Tibial nerve (tissue), 4 donors: ENCODE data around the gene PTPRT. TPM values are rescaled to one million over a fixed set of nuclear protein-coding genes. Genes with fewer than 3 reads are reported as not detected.

Experiments
- DNase-seq, 2 donors: peaks; one replicate each; pipeline ENCODE4 v3.0.0-alpha.2; 2019; ENCODE audit warnings: low spot score in 2 of 2
- H3K27ac ChIP-seq, 4 donors: fragments of 200-600 bp; sonication (generic) in 3 of 4; one replicate each; pipeline ENCODE4 v1.5.1; 2017 to 2019; ENCODE audit warnings: mild to moderate bottlenecking in 1 of 4
- H3K27me3 ChIP-seq, 2 donors: fragments of 200-600 bp; sonication (generic) in 1 of 2; one replicate each; pipeline versions ENCODE4 v1.5.1 to v1.6.0; 2017 to 2019
- H3K36me3 ChIP-seq, 3 donors: fragments of 200-600 bp; sonication (generic); one replicate each; pipeline ENCODE4 v1.5.1; 2018 to 2019
- H3K4me1 ChIP-seq, 4 donors: fragments of 200-600 bp; sonication (generic) in 3 of 4; one replicate each; pipeline ENCODE4 v1.5.1; 2017 to 2019
- H3K4me3 ChIP-seq, 4 donors: fragments of 200-600 bp; sonication (generic) in 3 of 4; one replicate each; pipeline ENCODE4 v1.5.1; 2017 to 2019; ENCODE audit warnings: mild to moderate bottlenecking in 1 of 4, moderate library complexity in 1 of 4
- H3K9me3 ChIP-seq, 4 donors: fragments of 200-600 bp; sonication (generic) in 3 of 4; one replicate each; pipeline ENCODE4 v1.5.1; 2017 to 2019
- EP300 ChIP-seq, 2 donors: sonication (generic); formaldehyde crosslinking; IDR thresholded peaks; one replicate each; pipeline ENCODE4 v1.6.1; 2017; ENCODE audit warnings: antibody characterized with exemption in 2 of 2, mild to moderate bottlenecking in 1 of 2
- POLR2A ChIP-seq, 2 donors: fragments of 450-650 bp; IDR thresholded peaks; one replicate each; pipeline ENCODE4 v1.6.1; 2017; ENCODE audit warnings: antibody characterized with exemption in 2 of 2, mild to moderate bottlenecking in 2 of 2, moderate library complexity in 2 of 2
- WGBS, 2 donors: methylation state at CpG; one replicate each; pipeline ENCODE4 v1.1.5; 2018; 5-methylcytosine and 5-hydroxymethylcytosine counted together
- total RNA-seq, 4 donors: library from RNA; depleted of rRNA; stranded (reverse); fragments of >200 nt; gene quantifications; one replicate each; pipeline ENCODE4 v1.1.0, GENCODE V29; 2016
- TF ChIP-seq, protein P1 (sequence below), 5 experiments: fragments of 200-600 bp in 3 of 5; fragments of 450-650 bp in 2 of 5; sonication (generic) in 3 of 5; IDR thresholded peaks; one replicate each; pipeline ENCODE4 v1.5.1; 2016 to 2019; ENCODE audit warnings: antibody characterized with exemption in 5 of 5, mild to moderate bottlenecking in 3 of 5, moderate library complexity in 2 of 5

PTPRT gene
- total RNA-seq, 4 donors from 2014 or later, result under 0.01 TPM; not detected in 3

DNA sequence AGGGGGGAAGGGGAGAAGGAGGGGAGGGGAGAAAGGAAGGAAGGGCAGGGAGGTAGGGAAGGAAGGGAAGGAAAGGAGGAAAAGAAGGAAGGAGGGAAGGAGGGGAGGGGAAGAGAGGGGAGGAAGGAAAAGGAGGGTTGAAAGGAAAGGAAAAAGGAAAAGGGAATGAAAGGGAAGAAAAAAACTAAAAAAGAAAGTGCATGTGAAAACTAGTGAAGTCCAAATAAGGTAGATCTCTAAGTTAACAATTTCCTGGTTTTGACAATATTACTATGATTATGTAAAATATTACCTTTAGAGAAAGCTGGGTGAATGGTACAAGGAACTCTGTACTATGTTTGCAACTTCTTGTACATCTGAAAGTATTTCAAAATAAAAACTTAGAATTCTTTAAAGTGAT, 132.4 kb downstream of the PTPRT start:
- TF ChIP-seq, protein P1, sequence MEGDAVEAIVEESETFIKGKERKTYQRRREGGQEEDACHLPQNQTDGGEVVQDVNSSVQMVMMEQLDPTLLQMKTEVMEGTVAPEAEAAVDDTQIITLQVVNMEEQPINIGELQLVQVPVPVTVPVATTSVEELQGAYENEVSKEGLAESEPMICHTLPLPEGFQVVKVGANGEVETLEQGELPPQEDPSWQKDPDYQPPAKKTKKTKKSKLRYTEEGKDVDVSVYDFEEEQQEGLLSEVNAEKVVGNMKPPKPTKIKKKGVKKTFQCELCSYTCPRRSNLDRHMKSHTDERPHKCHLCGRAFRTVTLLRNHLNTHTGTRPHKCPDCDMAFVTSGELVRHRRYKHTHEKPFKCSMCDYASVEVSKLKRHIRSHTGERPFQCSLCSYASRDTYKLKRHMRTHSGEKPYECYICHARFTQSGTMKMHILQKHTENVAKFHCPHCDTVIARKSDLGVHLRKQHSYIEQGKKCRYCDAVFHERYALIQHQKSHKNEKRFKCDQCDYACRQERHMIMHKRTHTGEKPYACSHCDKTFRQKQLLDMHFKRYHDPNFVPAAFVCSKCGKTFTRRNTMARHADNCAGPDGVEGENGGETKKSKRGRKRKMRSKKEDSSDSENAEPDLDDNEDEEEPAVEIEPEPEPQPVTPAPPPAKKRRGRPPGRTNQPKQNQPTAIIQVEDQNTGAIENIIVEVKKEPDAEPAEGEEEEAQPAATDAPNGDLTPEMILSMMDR (IDR thresholded peaks at IDR 0.05), result no peak
- no peak for TF ChIP-seq POLR2A (IDR thresholded peaks at IDR 0.05)
- no peak for TF ChIP-seq EP300 (IDR thresholded peaks at IDR 0.05)
- H3K4me1 ChIP-seq, result no peaks in the 10 kb centered on the region
- no peaks in the 10 kb centered on the region for H3K36me3 ChIP-seq
- H3K9me3 ChIP-seq, result no peaks in the 10 kb centered on the region
- no peaks in the 10 kb centered on the region for H3K27me3 ChIP-seq
- DNase-seq, result no peak
- no peak overlapping the region for H3K27ac ChIP-seq
- H3K4me3 ChIP-seq, result no peak overlapping the region

DNA sequence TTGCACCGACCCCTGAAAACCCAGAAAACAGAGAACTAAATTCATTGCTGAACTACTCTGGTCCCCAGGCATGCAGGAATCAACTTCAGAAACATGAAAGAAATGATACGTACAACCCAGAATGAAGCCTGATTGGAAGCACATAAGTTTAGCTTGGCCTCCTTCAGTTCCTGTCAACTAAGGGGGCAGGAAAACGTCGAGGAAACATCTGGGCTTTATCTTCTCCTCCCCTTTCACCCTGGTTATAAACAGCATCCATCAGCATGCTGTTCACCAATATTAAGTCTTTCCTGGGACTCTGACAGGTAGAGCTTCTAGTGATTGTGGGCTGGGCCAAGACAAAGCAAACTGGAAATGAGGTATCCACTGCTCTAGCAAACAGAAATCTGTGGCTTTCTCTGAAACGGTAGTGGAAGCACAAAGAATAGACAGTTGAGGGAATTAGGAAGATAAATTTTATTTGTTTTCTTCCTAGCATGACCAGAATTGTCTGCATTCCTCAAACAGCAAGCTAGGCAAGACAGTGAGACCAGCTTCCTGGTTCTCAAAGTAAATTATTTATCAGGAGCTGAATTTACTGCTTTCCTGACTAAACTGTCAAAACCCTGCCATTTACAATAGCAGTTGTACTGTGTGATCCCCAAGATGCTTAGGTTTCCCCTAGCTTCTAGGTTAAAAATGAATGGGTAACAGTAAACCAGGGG, 134.4 kb downstream of the PTPRT start:
- no peaks in the 10 kb centered on the region for H3K27me3 ChIP-seq
- 38% methylated on average over 5 of the region's 5 CpGs for WGBS, 2 donors

DNA sequence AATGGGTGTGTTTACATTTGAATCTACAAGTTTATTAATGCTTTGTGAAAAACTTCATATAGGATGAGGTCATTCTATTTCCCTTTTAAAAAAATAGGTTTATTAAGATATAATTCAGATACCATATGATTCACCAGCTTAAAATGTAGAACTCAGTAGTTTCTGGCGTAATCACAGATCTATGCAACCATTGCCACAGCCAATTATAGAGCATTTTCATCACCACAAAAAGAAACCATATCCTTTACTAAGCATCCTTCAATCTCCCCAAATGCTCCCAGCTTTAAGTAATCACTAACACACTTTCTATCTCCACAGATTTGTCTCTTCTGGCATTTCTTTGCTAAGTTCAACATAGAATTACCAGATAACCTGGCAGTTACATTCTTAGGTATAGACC, 137.2 kb downstream of the PTPRT start:
- TF ChIP-seq, protein P1 (IDR thresholded peaks at IDR 0.05), result no peak
- TF ChIP-seq POLR2A (IDR thresholded peaks at IDR 0.05) (no peak), EP300 (IDR thresholded peaks at IDR 0.05) (no peak)
- no peaks in the 10 kb centered on the region for H3K4me1 ChIP-seq
- DNase-seq, result no peak
- no peak overlapping the region for H3K4me3 ChIP-seq
- H3K36me3 ChIP-seq, result no peaks in the 10 kb centered on the region
- WGBS, 2 donors, result 75 to 80% methylated on average over 1 of the region's 1 CpG
- H3K9me3 ChIP-seq, result no peaks in the 10 kb centered on the region
- H3K27me3 ChIP-seq, result no peaks in the 10 kb centered on the region
- no peak overlapping the region for H3K27ac ChIP-seq

More for the DNA sequence above, 134.4 kb downstream of the PTPRT start:
- Histone ChIP-seq H3K4me1 (no peaks in the 10 kb centered on the region), H3K9me3 (no peaks in the 10 kb centered on the region), H3K36me3 (no peaks in the 10 kb centered on the region), H3K27ac (no peak overlapping the region), H3K4me3 (no peak overlapping the region)
- DNase-seq, result no peak
- TF ChIP-seq, protein P1 (IDR thresholded peaks at IDR 0.05), result no peak
- TF ChIP-seq POLR2A (IDR thresholded peaks at IDR 0.05), result no peak

DNA sequence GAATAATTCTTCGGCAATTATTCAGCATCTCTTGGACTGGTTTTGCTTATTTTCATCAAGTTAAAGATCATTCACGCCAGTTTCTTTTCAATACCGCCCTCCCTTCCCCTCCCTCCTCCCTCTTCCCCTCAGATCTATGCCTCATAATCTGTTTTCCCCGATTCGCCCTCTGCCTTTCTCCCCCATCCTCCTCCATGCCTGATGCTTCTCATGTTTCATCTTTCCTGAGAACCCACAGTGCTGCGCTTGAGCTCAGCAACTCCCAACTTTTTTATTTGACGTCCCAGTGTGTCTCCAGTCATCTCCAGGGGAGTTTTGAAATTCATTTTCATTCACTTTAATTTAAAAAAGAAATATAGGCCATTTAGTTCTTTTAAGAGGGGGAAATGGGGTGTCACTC, 142.7 kb downstream of the PTPRT start:
- Histone ChIP-seq H3K9me3 (no peaks in the 10 kb centered on the region), H3K27ac (no peak overlapping the region), H3K36me3 (no peaks in the 10 kb centered on the region), H3K4me3 (no peak overlapping the region), H3K4me1 (no peaks in the 10 kb centered on the region), H3K27me3 (no peaks in the 10 kb centered on the region)
- no peak for TF ChIP-seq POLR2A (IDR thresholded peaks at IDR 0.05)
- no peak for TF ChIP-seq EP300 (IDR thresholded peaks at IDR 0.05)
- TF ChIP-seq, protein P1 (IDR thresholded peaks at IDR 0.05), result no peak
- no peak for DNase-seq
- 48 to 49% methylated on average over 7 of the region's 7 CpGs for WGBS, 2 donors

DNA sequence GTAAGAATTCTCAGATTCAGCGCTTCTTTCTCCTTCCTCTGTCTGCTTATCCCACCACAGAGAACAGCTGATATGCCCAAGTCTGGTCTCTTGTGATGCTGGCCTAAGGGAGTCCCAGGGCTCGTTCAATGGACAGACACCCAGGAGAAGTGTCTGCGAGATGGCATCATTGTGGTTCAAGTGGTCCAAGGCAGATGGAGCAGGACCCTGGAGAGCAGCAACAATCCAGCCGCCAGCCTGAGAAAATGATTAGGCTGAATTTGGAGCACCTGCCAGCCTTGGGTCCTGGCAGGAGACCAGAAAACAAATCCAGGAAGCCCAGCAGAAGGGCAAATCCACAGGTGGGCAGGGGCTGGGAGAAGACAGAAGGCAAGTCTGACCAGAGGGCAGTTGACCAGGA, 145.8 kb downstream of the PTPRT start:
- no peaks in the 10 kb centered on the region for H3K27me3 ChIP-seq
- H3K27ac ChIP-seq, result no peak overlapping the region
- H3K4me3 ChIP-seq, result no peak overlapping the region
- 36 to 48% methylated on average over 4 of the region's 4 CpGs for WGBS, 2 donors
- TF ChIP-seq, protein P1 (IDR thresholded peaks at IDR 0.05), result no peak
- TF ChIP-seq EP300 (IDR thresholded peaks at IDR 0.05) (no peak), POLR2A (IDR thresholded peaks at IDR 0.05) (no peak)
- no peaks in the 10 kb centered on the region for H3K9me3 ChIP-seq
- no peak for DNase-seq
- H3K36me3 ChIP-seq, result no peaks in the 10 kb centered on the region
- no peaks in the 10 kb centered on the region for H3K4me1 ChIP-seq
